HG02981 (cell line): Measurements from ENCODE around the gene UBA1.
A peak's percentile ranks its signal among the peaks of the same experiment; 100 is the strongest.

Experiments used
- ATAC-seq: cut with Tn5 transposase; IDR thresholded peaks from one replicate; pipeline ENCODE4 v1.9.1; 2021; ENCODE audit warnings: mild to moderate bottlenecking, moderate library complexity; ENCODE audit not compliant: unreplicated experiment

Gene UBA1

DNA sequence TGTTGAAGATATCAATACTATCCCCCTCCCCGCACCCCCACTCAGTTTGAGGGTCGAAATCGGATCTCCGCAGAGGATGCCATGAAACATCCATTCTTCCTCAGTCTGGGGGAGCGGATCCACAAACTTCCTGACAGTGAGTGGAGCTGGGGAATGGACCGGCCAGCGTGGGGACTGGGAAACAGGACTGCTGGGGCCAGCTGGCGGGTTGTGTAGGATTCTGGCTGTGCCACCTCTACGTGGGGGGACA, 33.6 kb downstream of the UBA1 start:
- ATAC-seq: no peak

DNA sequence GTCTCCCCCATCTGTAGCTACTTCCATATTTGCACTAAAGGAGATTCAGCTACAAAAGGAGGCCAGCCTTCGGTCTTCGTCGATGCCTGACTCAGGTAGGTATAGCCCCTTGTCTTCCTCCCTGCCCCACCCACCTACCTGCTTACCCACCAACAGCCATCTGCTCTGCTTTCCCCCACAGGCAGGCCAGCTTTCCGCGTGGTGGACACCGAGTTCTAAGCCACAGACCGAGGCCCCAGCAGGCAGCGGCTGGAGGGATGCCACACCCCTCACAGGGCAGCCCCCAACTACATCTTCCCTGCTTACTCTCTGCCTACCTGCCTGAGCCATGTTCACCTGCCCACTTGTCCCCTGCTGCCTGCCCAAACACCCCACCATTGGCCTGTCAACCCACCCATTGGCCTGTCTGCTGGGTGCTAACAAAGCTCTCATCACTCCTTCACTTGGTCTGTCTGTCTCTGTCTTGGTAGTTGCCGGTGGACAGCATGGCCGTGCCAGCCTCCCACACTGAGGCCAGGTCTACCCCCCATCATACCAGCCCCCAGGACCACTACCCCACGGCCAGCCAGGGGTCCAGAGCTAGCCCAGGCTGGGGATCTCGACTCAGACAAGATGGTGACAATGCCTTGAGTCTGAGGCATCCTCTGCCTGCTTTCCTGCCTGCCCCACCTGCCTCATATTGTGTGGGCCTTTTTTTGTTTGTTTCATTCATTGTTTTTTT, 35.1 kb downstream of the UBA1 start:
- ATAC-seq: no peak

DNA sequence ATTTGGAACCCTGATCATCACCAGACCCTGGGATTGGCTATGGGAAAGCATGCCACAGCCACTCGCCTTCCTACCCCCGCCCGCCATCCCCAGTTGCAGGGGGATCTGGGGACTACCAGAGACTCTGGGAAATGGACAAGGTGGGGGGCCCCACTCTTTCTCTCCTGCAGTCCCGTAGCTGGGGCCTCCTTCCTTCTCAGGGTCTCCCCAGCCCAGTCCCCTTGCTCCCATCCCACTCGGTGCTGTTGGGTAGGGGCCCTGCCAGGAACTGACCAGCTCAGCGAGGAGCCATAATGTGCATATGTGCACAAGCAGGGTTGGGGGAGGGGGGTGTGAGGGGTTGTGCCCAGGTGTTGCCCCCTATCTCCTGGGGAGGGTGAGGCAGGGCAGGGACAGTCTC, 35.8 kb downstream of the UBA1 start:
- no peak for ATAC-seq

GRCh38 chrX:47230136-47230868, 36.7 kb downstream of the UBA1 start:
- no peak for ATAC-seq

- no peak for ATAC-seq
These were observed 37.5 kb downstream of the UBA1 start for GRCh38 chrX:47231167-47231566.

- ATAC-seq: no peak
These were observed 38.7 kb downstream of the UBA1 start for GRCh38 chrX:47232197-47232802.

- ATAC-seq: no peak
These were observed 39.2 kb downstream of the UBA1 start, which contains the start of gene USP11 for GRCh38 chrX:47232803-47233332. TSS of gene USP11 (plus strand) at chrX:47233009. CDS start at chrX:47233044, 35 bp downstream.

GRCh38 chrX:47233333-47234113, 39.9 kb downstream of the UBA1 start:
- peak; percentile 80 for ATAC-seq

DNA sequence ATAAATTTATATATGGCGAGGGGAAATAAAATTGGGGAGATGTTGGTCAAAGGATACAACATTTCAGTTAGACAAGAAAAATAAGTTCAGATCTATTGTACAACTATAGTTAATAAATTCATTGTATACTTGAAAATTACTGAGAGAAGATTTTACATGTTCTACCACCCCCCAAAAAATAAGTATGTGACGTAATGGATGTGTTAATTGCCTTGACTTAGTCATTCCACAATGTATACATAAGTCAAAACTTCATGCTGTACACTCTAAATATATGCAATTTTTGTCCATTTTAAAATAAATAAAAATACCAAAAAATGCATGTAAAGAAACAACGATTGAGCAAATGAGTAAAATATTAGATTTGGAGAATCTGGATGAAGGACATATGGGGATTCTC, 41.0 kb downstream of the UBA1 start:
- no peak for ATAC-seq

- ATAC-seq: no peak
These were observed 42.1 kb downstream of the UBA1 start for GRCh38 chrX:47235691-47236103.

DNA sequence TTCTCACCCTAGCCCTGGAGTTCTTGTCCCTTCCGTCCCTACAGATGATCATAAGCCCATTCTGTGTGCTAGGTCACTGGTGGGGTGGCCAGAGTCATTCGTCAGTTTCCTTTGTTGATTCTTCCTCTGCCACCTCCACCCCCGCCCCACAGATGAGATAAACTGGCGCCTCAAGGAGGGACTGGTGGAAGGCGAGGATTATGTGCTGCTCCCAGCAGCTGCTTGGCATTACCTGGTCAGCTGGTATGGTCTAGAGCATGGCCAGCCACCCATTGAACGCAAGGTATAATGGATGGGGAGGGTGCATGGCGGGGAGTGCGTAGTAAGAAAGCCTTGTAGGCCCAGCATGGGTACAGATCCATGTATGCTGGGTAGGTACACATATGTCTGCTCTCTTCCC, 45.6 kb downstream of the UBA1 start:
- ATAC-seq: no peak

DNA sequence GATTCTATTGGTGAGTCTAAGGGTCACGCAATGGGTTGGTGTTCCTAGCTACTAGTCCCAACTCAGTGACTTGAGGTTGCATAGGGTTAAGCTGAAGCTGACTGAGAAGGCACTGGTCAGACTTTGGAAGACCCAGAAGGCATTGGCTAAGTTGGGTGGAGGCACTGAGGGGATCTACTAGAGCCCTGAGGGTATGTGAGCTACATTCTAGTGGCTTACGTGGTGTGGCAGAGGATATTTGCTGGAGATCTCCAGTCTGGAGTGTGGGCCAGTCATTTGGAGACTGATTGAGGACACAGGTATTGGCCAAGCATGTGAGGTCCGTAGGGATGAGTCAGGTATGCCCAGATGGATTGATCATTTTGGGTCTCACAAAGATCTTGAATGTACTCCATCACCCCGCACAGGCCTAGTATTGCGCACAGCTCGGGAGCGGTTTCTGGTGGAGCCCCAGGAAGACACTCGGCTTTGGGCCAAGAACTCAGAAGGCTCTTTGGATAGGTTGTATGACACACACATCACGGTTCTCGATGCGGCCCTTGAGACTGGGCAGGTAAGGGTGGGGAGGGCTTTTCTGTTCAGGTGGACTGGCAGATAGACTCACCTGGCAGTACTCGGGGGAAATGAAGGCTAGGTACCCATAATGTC, 46.4 kb downstream of the UBA1 start:
- no peak for ATAC-seq

- no peak for ATAC-seq
These were observed 47.0 kb downstream of the UBA1 start for GRCh38 chrX:47240619-47241018.

GRCh38 chrX:47241201-47242011, 47.8 kb downstream of the UBA1 start:
- ATAC-seq: no peak

DNA sequence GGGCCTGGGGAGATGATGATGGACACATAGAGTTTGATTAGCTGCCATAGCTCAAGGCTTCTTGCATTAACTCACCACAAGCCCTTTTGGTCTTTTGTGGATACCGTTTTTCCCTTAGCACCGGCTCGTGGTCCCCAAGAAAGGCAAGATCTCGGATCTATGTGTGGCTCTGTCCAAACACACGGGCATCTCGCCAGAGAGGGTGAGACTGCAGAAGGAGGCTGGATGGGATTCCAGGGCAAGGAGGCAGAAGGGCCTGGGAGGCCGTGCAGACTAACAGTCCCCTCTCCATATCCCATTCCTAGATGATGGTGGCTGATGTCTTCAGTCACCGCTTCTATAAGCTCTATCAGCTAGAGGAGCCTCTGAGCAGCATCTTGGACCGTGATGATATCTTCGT, 48.7 kb downstream of the UBA1 start:
- no peak for ATAC-seq

DNA sequence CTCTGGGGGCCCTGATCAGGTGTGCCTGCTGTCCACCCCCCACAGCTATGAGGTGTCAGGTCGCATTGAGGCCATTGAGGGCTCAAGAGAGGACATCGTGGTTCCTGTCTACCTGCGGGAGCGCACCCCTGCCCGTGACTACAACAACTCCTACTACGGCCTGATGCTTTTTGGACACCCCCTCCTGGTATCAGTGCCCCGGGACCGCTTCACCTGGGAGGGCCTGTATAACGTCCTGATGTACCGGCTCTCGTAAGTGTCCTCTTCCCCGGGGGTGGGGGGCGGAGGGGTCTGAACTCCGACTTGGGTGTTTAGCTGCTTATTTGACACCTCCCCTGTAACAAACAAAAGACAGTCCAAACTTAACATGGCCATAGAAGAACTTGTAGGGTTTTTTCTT, 49.7 kb downstream of the UBA1 start:
- no peak for ATAC-seq

DNA sequence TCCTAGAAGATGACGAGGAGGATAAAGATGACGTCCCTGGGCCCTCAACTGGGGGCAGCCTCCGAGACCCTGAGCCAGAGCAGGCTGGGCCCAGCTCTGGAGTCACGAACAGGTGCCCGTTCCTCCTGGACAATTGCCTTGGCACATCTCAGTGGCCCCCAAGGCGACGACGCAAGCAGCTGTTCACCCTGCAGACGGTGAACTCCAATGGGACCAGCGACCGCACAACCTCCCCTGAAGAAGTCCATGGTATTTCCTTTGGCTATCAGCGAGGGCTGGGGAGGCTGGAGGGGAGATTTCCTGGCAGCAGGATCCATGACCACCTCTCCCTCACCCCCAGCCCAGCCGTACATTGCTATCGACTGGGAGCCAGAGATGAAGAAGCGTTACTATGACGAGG, 51.0 kb downstream of the UBA1 start:
- no peak for ATAC-seq

- no peak for ATAC-seq
These were observed 51.5 kb downstream of the UBA1 start for GRCh38 chrX:47245156-47245555.

GRCh38 chrX:47247206-47247998, 53.8 kb downstream of the UBA1 start:
- no peak for ATAC-seq
